Medulla oblongata (tissue), 1 donor: ENCODE measurements around the gene IP6K3.

ENCODE experiments used
- DNase-seq: peaks from one replicate; pipeline ENCODE4 v3.0.0-alpha.2; 2015; ENCODE audit errors: extremely low spot score

The IP6K3 gene

GRCh38 chr6:33740794-33741193, 5.9 kb downstream of the IP6K3 start:
- DNase-seq, result no peak

- DNase-seq, result peak; percentile 50
These were observed 6.5 kb downstream of the IP6K3 start for GRCh38 chr6:33740204-33740608.

DNA sequence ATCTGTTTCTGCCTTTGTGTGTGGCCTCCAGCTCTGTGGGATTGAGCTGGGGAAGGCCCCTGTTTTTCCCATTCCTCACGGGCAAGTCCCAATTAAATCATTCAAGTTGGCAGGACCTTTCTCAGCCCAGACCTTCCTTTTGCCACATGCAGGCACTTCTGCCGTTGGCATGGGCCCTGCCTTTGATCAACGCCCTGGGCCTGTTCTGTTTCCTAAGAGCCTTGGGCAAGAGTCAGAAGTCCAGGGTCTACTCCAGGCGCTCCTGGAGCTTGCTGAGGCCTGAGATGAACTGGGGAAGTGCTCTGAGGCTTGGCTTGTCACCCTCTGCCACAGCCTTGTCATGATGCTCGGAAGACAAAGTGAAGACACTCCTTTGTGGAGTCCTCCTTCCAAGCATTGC, 7.1 kb downstream of the IP6K3 start:
- DNase-seq, result no peak

DNA sequence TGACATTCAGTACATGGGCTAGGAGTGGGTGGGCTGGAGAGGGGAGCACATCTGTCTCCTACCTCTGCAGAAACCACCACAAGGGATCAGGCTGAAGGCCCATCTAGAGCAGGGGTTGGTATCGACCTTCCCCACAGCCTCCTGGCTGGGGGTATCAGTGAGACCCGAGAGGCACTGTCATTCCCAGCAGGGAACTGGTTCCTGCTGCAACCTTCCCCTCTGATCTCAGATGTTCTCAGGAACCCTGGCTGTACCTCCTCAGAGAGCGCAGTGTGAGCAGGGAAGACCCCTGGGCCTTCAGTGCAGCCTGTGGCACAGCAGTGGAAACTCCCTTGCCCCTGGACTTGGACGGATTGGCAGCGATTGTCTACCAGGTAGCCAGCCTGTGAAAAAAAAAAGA, 7.8 kb downstream of the IP6K3 start:
- DNase-seq, result no peak

DNA sequence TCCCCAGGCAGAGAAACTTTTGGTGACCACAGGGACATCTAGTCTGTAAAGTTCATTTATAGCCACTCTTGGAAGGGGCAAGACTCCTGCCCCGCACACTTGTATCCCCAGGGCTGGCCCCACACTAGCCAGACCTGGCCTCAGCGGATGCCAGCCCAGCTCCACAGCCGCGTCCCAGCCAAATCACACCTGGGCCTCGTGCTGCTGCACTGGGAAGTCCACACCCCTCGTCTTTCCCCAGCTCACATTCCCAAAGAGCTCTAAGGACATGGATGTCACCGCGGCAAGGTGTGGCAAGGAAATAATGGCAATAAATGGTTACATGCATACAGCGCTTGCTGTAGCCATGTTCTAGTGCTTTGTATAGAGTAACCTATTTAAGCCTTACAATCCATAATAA, 8.6 kb downstream of the IP6K3 start:
- DNase-seq, result no peak

- peak; percentile 23 for DNase-seq
These were observed 9.3 kb downstream of the IP6K3 start for GRCh38 chr6:33737267-33738026.

DNA sequence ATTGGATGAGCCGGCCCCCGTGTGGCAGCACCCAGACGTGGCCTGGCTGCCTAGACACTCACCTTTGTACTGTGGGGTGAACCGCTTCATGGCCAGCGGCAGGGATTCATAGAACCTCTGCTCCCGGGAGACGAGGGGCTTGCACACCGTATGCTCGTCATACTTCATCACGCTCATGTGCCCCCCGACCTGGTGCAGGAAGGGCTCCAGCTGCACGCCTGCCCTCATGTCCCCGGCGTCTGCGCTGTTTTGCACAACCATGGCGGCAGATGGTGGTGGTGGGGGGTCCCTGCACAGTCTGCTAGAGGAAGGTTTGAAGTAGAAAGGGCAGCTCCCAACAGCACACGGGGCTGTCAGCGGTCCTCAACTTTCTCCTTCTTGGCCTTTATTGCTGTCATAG, 11.5 kb downstream of the IP6K3 start:
- DNase-seq, result no peak

DNA sequence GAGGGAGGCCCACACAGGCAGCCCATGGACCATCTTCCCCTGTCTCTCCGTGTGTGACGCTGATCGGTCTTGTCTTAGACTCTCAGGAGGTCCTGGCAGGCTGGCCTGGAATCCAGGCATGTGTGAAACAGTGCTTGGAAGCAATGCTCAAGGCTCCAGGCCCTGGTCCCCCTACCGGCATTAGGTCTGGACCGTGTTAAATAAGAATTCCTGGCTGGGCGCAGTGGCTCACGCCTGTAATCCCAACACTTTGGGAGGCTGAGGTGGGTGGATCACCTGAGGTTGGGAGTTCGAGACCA, 13.0 kb downstream of the IP6K3 start:
- no peak for DNase-seq

DNA sequence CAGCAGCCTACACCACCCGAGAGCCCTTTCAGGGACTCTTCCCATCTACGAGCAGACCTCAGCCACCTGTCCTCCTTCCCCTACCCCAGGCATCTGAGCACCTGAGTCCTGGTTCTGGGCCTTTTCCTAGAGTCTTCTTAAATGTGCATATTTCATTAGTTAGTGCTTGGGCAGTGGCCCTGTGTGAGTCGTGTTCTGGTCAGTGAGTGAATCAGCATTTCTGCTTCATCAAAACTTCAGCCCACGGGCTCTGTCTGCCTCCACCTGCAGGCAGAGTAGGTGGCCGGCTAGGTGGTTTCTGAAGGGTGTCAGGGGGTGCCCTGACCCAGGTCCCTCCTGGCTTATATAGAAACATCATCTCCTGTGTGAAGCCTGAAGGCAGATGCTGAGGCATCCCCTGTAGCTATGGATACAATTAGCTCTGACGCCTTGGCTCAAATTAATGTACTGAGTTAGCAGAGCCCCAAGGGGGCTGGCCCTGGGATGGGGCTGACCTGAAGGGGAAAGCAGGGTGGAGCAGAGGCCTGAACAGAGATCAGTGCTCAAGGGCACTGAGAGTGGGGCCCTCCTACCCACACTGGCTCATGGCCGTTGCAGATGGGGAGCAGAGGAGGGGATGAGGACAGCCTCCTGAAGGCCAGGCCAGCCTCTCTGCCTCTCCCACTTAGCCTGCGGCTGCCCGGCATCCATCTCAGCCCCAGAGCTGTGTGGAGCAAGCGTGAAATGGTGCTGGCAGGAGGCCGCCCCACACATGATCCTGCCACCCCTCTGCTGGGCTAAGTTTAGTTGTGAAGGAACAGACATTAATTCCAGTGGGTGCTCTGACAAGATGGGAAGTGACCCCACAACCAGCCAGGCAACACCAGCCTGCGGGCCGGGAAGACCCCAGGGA, 13.6 kb downstream of the IP6K3 start:
- DNase-seq, result no peak

GRCh38 chr6:33732385-33732784, 14.3 kb downstream of the IP6K3 start:
- DNase-seq, result no peak

DNA sequence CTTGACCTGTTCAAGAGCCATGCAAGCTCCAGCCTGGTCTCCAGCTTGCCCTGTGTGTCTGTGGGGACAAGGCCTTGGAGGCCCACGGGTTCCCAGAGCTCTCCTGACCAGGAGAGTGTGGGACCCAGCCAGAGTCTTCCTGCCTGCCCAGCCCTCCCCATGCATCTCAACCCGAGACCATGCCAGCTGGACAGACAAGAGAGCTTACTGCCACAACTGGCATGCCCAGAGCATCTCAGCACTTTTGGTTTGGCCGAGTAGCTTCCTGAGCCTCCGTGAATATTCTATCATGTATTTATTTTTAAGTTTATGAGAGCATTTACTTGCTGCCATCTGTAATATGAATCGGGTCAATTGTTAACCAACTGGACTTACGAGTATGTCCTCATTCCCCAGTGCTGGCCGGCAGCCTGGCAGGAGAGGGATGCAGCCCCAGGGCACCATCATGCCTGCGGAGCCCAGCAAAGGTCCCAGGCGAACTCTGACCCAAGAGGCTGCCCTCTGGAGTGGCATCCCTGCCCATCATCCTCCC, 14.9 kb downstream of the IP6K3 start:
- DNase-seq, result peak; percentile 15

- no peak for DNase-seq
These were observed 15.7 kb downstream of the IP6K3 start for GRCh38 chr6:33731035-33731434.

DNA sequence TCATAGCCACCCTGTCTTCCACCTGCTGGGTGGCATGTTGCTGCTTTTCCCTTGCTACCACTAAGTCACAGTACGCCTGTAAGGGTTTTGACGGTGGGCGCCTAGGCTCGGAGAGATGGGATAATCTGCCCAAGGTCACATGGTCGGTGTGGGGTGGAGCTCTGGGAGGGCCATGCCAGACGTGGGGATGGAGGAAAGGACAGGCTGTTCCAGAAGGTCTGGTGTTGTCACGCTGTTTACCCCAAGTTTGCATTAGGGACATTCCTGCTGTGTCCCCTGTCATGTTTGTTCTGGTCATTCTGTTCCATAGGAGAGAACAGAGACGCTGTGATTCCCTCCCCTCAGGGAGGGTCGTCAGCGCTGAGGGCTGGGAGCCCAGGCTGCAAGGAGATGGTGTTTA, 16.1 kb downstream of the IP6K3 start:
- DNase-seq, result no peak

DNA sequence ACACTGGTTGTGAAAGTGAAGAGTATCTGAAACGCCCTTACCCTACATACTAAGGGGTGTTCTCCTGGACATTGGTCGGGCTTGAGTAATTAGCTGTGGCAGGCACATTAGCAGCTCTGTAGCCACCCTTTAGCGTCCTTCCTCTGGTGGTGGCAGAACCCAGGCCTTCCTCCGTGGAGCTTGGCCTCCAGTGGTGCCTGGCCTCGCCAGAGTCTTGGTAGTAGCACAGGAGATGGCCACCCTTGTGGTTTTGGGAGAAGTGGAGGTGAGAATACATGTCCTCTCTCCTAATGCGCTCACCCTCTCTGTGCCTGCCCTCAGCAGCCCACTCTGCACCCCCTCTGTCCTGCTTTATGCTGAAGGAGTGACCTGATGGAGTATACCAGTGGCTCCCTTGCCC, 17.6 kb downstream of the IP6K3 start:
- DNase-seq, result no peak

GRCh38 chr6:33728438-33728837, 18.3 kb downstream of the IP6K3 start:
- DNase-seq, result no peak

DNA sequence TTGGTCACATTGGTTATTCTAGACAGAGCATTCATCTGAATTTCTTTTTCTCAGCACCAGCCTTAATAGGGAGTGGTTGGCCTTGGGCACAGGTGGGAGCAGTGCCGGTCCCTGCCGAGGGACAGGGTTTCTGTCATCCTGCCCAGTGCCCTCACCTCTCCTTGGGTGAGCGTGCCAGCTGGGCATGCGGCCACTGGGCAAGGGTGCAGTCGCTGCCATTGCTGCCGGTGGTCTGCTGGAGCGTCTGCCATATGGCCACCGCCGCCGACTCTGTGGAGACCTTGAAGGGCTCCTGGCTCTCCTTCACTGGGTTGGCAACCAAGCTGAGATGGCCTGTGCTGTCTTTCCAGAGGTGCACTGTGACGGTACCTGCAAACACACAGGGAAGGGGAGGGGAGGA, 18.8 kb downstream of the IP6K3 start:
- no peak for DNase-seq

DNA sequence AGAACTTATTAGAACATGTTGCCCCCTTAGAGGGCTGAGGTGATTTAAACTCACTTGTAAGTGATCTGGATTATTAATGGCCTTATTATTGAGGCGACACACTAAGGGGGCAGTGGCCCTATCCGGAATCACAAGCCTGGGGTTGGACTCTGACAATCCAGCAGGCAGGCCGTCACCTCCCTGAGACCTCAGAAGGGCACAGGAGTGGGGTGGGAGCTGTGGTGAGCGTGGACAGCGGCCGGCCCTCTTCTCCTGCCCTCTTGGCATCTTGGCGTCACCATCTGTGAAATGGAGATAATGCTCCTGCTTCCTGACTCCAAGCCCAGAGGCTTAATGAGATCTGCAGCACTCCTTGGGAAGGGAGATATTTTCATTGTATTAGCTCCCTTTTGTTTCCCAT, 19.6 kb downstream of the IP6K3 start:
- DNase-seq, result no peak

GRCh38 chr6:33726696-33727095, 20.0 kb downstream of the IP6K3 start:
- DNase-seq, result no peak

GRCh38 chr6:33725891-33726673, 20.6 kb downstream of the IP6K3 start:
- no peak for DNase-seq

DNA sequence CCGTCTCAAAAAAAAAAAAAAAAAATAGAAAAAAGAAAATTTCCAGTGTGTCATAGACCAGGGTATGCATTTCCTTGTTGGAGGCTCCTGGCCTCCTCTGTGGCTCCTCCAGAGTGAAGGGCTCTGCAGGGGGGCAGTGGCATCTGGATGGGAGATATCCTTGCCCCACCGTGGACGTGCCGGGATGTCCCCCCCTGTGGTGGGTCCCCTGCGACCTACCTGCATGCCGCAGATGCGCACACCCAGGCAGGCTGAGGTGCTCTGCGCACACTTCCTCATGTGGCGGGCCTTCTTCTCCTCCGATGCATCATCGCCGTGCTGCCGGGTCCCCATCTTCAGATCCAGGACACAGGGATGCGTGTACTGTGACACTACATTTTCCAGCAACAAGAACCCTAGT, 21.5 kb downstream of the IP6K3 start:
- DNase-seq, result no peak

DNA sequence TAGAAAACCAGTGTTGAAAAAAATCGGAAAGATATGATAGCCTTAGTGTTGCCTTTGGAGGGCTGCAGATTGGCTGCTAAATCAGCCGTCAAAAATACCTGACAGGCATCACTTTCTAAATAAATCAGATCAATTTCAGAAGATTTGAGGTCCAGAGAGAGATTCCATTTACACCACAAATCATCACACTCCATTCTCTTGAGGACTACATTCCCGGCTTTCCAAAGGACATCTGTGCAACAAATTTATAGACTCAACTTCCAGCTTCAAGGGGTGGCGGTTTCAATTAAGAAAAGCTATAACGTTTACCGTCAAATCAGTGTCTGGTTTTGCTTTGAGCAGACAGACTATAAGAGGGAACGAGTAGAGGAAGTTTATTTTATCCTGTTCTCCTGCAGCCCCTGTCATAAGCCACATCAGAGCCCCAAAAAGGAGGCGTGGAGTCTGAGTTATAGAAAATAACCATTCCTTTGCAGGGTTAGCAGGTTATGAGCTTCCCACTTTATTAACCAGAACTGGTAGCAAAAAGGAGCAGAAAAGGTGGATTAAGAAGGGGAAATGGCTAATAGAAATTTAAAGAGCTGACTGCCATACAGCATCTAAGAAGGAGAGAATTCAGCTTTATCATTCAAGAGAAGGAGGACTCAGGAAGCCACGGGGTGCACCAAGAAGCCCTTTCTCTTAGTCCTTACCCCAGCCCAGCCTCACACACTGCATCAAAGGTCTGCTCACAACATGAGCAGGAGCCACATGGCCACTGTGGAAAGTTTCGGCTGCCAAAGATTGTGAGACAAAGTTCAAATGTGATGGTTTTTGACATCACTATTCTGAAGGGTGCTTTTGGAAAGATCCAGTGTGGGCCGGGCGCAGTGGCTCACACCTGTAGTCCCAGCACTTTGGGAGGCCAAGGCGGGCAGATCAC, 22.3 kb downstream of the IP6K3 start:
- no peak for DNase-seq
